Measurements from ENCODE around the gene ZNF182.
"Not testable (repeated sequence)": the region's sequence is repeated elsewhere in the genome, so short reads cannot be mapped to it uniquely, and the experiment has no call there.

The ZNF182 gene

GRCh38 chrX:48009445-48009960 lies 5.7 kb upstream of the ZNF182 start:
- WGBS, 2 donors (ENCODE audit: extremely low coverage in 2 of 2, insufficient read length in 2 of 2, insufficient replicate concordance in 1 of 2) = no CpG with 5 or more reads among the region's 2 CpGs

DNA sequence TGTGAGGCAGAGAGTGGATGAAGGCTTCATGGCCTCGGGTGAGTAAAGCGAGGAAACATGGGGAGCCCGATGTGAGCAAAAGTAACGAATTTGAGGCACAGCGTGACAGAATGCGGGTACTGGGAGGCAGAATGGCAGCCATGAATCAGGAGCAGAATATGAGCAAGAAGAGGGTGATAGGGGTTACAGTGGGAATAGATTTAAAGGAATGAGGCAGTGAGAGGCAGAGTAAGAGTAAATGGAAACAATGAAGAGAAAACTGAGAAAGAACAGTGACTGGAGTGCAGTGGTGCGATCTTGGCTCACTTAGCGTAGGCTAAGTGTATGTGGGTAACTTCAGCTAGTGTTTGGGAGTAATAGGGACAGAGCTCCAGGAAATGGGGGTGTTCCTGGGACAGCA lies 2.9 kb upstream of the ZNF182 start, which contains the start of gene SPACA5:
Gene SPACA5 (plus strand): TSS at position 301 of the 400 bp plus-strand sequence. CDS start 815 bp downstream, outside the sequence.
- H3K27ac ChIP-seq (replicated peaks; ENCODE audit: low read length) = not testable (repeated sequence)
- no CpG with 5 or more reads among the region's 8 CpGs for WGBS, 2 donors (ENCODE audit: extremely low coverage in 2 of 2, insufficient read length in 2 of 2, insufficient replicate concordance in 1 of 2)

More at GRCh38 chrX:48009445-48009960, 5.7 kb upstream of the ZNF182 start:
- H3K9ac ChIP-seq (ENCODE audit: low read depth, low read length, poor library complexity); H3K4me3 ChIP-seq (ENCODE audit: low read length in 2 of 2); H3K14ac ChIP-seq (ENCODE audit: low read length); H3K4ac ChIP-seq (ENCODE audit: low read length); H4K8ac ChIP-seq (ENCODE audit: low read depth, low read length); H3K18ac ChIP-seq (ENCODE audit: low read length); H3K27ac ChIP-seq (replicated peaks; ENCODE audit: low read length); H3K4me1 ChIP-seq (ENCODE audit: control insufficient read depth in 2 of 2, insufficient read depth in 1 of 2, low read depth in 1 of 2, low read length in 2 of 2); H3K23ac ChIP-seq (ENCODE audit: low read depth, low read length, poor library complexity); H2AFZ ChIP-seq (ENCODE audit: low read length); H3K27me3 ChIP-seq (ENCODE audit: control insufficient read depth in 3 of 3, insufficient read depth in 3 of 3, low read depth in 1 of 3, low read length in 3 of 3); H3K79me1 ChIP-seq (ENCODE audit: low read depth, low read length); DNase-seq (ENCODE audit: low spot score); H4K91ac ChIP-seq (ENCODE audit: low read depth, low read length, poor library complexity); H2BK15ac ChIP-seq (ENCODE audit: low read length); H2BK5ac ChIP-seq (ENCODE audit: low read length); H2BK12ac ChIP-seq (ENCODE audit: low read length); H2BK120ac ChIP-seq (ENCODE audit: low read depth, low read length); H2AK5ac ChIP-seq (ENCODE audit: low read depth, low read length); H3K36me3 ChIP-seq (replicated peaks in 1 of 2; ENCODE audit: control insufficient read depth in 2 of 2, insufficient read depth in 2 of 2, low read length in 2 of 2); H3K4me2 ChIP-seq (ENCODE audit: insufficient read depth, low read length, poor library complexity, severe bottlenecking); H3K9me3 ChIP-seq (replicated peaks in 1 of 2; ENCODE audit: control insufficient read depth in 2 of 2, insufficient read depth in 1 of 2, low read depth in 1 of 2, low read length in 2 of 2): not testable (repeated sequence)

DNA sequence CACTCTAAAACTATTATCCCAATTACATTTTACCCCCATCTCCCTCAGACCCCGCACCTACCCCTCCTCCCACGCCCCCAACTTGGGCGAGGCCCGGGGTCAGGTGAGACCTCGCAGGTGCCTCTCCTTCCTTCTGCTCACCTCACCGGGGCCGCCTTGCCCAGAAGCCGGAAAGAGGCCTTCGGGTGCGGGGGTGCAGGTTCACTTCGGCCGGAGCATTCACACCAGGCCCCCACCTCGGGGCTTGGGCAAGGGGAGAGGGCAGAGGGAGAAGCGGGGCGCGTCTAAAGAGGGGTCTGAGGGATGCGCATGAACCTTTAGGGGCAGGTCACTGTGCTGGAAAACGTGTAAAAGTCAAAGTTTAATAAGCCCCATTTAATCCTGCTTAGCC lies 427 bp downstream of the ZNF182 start:
- no peak for DNase-seq (ENCODE audit: low spot score)
- H3K27ac ChIP-seq (replicated peaks; ENCODE audit: low read length) = no peak overlapping the region

More for the DNA sequence above, 2.9 kb upstream of the ZNF182 start, which contains the start of gene SPACA5:
- H3K18ac ChIP-seq (ENCODE audit: low read length); H3K9ac ChIP-seq (ENCODE audit: low read depth, low read length, poor library complexity); H2AK5ac ChIP-seq (ENCODE audit: low read depth, low read length); H2BK12ac ChIP-seq (ENCODE audit: low read length); H3K9me3 ChIP-seq (replicated peaks in 1 of 2; ENCODE audit: control insufficient read depth in 2 of 2, insufficient read depth in 1 of 2, low read depth in 1 of 2, low read length in 2 of 2); H3K23ac ChIP-seq (ENCODE audit: low read depth, low read length, poor library complexity); H2BK15ac ChIP-seq (ENCODE audit: low read length); H3K4ac ChIP-seq (ENCODE audit: low read length); H2AFZ ChIP-seq (ENCODE audit: low read length); H4K91ac ChIP-seq (ENCODE audit: low read depth, low read length, poor library complexity); H3K14ac ChIP-seq (ENCODE audit: low read length); H3K4me1 ChIP-seq (ENCODE audit: control insufficient read depth in 2 of 2, insufficient read depth in 1 of 2, low read depth in 1 of 2, low read length in 2 of 2); H4K8ac ChIP-seq (ENCODE audit: low read depth, low read length); H3K27me3 ChIP-seq (ENCODE audit: control insufficient read depth in 3 of 3, insufficient read depth in 3 of 3, low read depth in 1 of 3, low read length in 3 of 3); H2BK120ac ChIP-seq (ENCODE audit: low read depth, low read length); H3K79me1 ChIP-seq (ENCODE audit: low read depth, low read length); H3K4me2 ChIP-seq (ENCODE audit: insufficient read depth, low read length, poor library complexity, severe bottlenecking); H3K36me3 ChIP-seq (replicated peaks in 1 of 2; ENCODE audit: control insufficient read depth in 2 of 2, insufficient read depth in 2 of 2, low read length in 2 of 2); H2BK5ac ChIP-seq (ENCODE audit: low read length); H3K4me3 ChIP-seq (ENCODE audit: low read length in 2 of 2); DNase-seq (ENCODE audit: low spot score): not testable (repeated sequence)

GRCh38 chrX:48002929-48003328 lies 860 bp downstream of the ZNF182 start:
- peaks cover 4% of the 10 kb centered on the region for H3K79me1 ChIP-seq (ENCODE audit: low read depth, low read length)
- no peak overlapping the region for H3K4ac ChIP-seq (ENCODE audit: low read length)
- H3K4me3 ChIP-seq (ENCODE audit: low read length in 2 of 2) = peak overlapping the region in 1 of 2 donors; percentile 77
- H3K9me3 ChIP-seq (replicated peaks in 1 of 2; ENCODE audit: control insufficient read depth in 2 of 2, insufficient read depth in 1 of 2, low read depth in 1 of 2, low read length in 2 of 2) = peaks cover 0 to 3% of the 10 kb centered on the region in 2 donors
- H2AK5ac ChIP-seq (ENCODE audit: low read depth, low read length) = no peak overlapping the region
- H2BK15ac ChIP-seq (ENCODE audit: low read length) = no peak overlapping the region
- no peak overlapping the region for H2BK5ac ChIP-seq (ENCODE audit: low read length)
- no peak overlapping the region for H4K91ac ChIP-seq (ENCODE audit: low read depth, low read length, poor library complexity)
- H3K36me3 ChIP-seq (replicated peaks in 1 of 2; ENCODE audit: control insufficient read depth in 2 of 2, insufficient read depth in 2 of 2, low read length in 2 of 2) = peaks cover 0 to 4% of the 10 kb centered on the region in 2 donors
- no peak overlapping the region for H3K4me2 ChIP-seq (ENCODE audit: insufficient read depth, low read length, poor library complexity, severe bottlenecking)
- WGBS, 2 donors (ENCODE audit: extremely low coverage in 2 of 2, insufficient read length in 2 of 2, insufficient replicate concordance in 1 of 2) = no CpG with 5 or more reads among the region's 7 CpGs
- no peak overlapping the region for H4K8ac ChIP-seq (ENCODE audit: low read depth, low read length)
- DNase-seq (ENCODE audit: low spot score) = no peak
- H2BK12ac ChIP-seq (ENCODE audit: low read length) = no peak overlapping the region
- H3K27ac ChIP-seq (replicated peaks; ENCODE audit: low read length) = no peak overlapping the region
- no peaks in the 10 kb centered on the region for H3K27me3 ChIP-seq (ENCODE audit: control insufficient read depth in 3 of 3, insufficient read depth in 3 of 3, low read depth in 1 of 3, low read length in 3 of 3)
- H3K23ac ChIP-seq (ENCODE audit: low read depth, low read length, poor library complexity) = no peak overlapping the region
- no peak overlapping the region for H3K14ac ChIP-seq (ENCODE audit: low read length)
- H2AFZ ChIP-seq (ENCODE audit: low read length) = no peak overlapping the region
- no peak overlapping the region for H3K18ac ChIP-seq (ENCODE audit: low read length)
- H3K4me1 ChIP-seq (ENCODE audit: control insufficient read depth in 2 of 2, insufficient read depth in 1 of 2, low read depth in 1 of 2, low read length in 2 of 2) = no peaks in the 10 kb centered on the region
- H2BK120ac ChIP-seq (ENCODE audit: low read depth, low read length) = no peak overlapping the region
- H3K9ac ChIP-seq (ENCODE audit: low read depth, low read length, poor library complexity) = no peak overlapping the region

More for the DNA sequence above, 427 bp downstream of the ZNF182 start:
- Histone ChIP-seq H3K14ac (ENCODE audit: low read length) (no peak overlapping the region), H3K9ac (ENCODE audit: low read depth, low read length, poor library complexity) (peak overlapping the region; percentile 81), H2BK15ac (ENCODE audit: low read length) (no peak overlapping the region), H2BK120ac (ENCODE audit: low read depth, low read length) (no peak overlapping the region), H3K27me3 (ENCODE audit: control insufficient read depth in 3 of 3, insufficient read depth in 3 of 3, low read depth in 1 of 3, low read length in 3 of 3) (no peaks in the 10 kb centered on the region), H3K18ac (ENCODE audit: low read length) (no peak overlapping the region), H4K91ac (ENCODE audit: low read depth, low read length, poor library complexity) (no peak overlapping the region), H2AK5ac (ENCODE audit: low read depth, low read length) (no peak overlapping the region), H3K79me1 (ENCODE audit: low read depth, low read length) (peaks cover 4% of the 10 kb centered on the region), H2BK5ac (ENCODE audit: low read length) (peak overlapping the region; percentile 24), H3K4me2 (ENCODE audit: insufficient read depth, low read length, poor library complexity, severe bottlenecking) (peak overlapping the region; percentile 62), H3K4ac (ENCODE audit: low read length) (no peak overlapping the region), H4K8ac (ENCODE audit: low read depth, low read length) (no peak overlapping the region), H3K23ac (ENCODE audit: low read depth, low read length, poor library complexity) (no peak overlapping the region), H2BK12ac (ENCODE audit: low read length) (no peak overlapping the region), H3K4me3 (ENCODE audit: low read length in 2 of 2) (peak overlapping the region; percentile 77 to 95), H3K4me1 (ENCODE audit: control insufficient read depth in 2 of 2, insufficient read depth in 1 of 2, low read depth in 1 of 2, low read length in 2 of 2) (no peaks in the 10 kb centered on the region), H3K9me3 (replicated peaks in 1 of 2; ENCODE audit: control insufficient read depth in 2 of 2, insufficient read depth in 1 of 2, low read depth in 1 of 2, low read length in 2 of 2) (peaks cover 0 to 3% of the 10 kb centered on the region in 2 donors), H2AFZ (ENCODE audit: low read length) (peak overlapping the region; percentile 90), H3K36me3 (replicated peaks in 1 of 2; ENCODE audit: control insufficient read depth in 2 of 2, insufficient read depth in 2 of 2, low read length in 2 of 2) (peaks cover 0 to 4% of the 10 kb centered on the region in 2 donors)
- WGBS, 2 donors (ENCODE audit: extremely low coverage in 2 of 2, insufficient read length in 2 of 2, insufficient replicate concordance in 1 of 2) = no CpG with 5 or more reads among the region's 18 CpGs

Measured in neuronal stem cell (in vitro differentiated cells).